ENCODE measurements around the gene CDC42.

The CDC42 gene

DNA sequence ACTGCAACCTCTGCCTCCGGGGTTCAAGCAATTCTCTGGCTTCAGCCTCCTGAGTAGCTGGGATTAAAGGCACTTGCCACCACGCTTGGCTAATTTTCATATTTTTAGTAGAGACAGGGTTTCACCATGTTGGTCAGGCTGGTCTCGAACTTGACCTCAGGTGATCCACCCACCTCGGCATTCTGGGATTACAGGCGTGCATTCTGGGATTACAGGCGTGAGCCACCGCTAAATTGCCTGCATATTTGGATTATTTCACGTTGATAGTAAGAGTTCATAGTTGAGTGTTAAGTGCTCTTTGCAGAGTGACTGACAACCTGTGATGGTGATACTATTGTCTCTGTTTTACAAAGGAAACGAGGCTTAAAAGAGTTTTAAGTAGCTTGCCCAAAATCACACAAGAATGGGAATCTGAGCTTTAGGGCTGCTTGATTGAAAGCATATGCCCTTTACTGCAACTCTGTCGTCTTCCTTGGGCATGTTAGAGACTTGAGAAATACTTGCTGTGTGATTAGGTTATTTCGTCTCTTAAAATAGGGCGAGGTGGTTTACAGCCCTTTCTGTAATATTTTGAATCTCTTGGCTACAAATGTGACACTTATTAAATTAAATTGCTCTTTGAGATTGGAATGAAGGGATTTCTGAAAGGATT, 12.4 kb downstream of the CDC42 start:
- DNase-seq (ENCODE audit: low read depth) = no peak
- TF ChIP-seq, protein P1, sequence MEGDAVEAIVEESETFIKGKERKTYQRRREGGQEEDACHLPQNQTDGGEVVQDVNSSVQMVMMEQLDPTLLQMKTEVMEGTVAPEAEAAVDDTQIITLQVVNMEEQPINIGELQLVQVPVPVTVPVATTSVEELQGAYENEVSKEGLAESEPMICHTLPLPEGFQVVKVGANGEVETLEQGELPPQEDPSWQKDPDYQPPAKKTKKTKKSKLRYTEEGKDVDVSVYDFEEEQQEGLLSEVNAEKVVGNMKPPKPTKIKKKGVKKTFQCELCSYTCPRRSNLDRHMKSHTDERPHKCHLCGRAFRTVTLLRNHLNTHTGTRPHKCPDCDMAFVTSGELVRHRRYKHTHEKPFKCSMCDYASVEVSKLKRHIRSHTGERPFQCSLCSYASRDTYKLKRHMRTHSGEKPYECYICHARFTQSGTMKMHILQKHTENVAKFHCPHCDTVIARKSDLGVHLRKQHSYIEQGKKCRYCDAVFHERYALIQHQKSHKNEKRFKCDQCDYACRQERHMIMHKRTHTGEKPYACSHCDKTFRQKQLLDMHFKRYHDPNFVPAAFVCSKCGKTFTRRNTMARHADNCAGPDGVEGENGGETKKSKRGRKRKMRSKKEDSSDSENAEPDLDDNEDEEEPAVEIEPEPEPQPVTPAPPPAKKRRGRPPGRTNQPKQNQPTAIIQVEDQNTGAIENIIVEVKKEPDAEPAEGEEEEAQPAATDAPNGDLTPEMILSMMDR (IDR thresholded peaks at IDR 0.05; ENCODE audit: low read depth, low read length, missing control alignments) = no peak
- H3K4me3 ChIP-seq (ENCODE audit: low read depth, low read length) = no peak overlapping the region

DNA sequence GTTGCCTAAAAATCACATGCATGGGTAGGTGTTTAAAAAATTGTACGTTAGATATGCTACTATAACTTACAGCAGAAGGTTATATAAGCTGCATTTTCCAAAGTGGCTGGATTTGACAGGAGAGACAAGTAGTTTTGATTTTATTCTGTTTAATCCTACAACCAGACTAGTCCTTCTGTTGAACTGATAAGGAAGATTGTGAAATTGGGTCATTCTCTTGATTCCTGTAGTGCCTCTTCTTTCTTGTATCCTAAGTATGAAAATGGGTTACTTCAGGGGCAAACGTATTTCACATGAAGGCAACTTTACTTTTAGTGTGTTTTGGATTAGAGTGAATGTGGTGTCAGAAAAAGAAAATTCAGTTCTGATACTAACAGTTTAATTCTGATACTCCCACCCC, 19.0 kb downstream of the CDC42 start:
- DNase-seq (ENCODE audit: low read depth) = no peak
- TF ChIP-seq, protein P1 (IDR thresholded peaks at IDR 0.05; ENCODE audit: low read depth, low read length, missing control alignments) = no peak
- H3K4me3 ChIP-seq (ENCODE audit: low read depth, low read length) = no peak overlapping the region

DNA sequence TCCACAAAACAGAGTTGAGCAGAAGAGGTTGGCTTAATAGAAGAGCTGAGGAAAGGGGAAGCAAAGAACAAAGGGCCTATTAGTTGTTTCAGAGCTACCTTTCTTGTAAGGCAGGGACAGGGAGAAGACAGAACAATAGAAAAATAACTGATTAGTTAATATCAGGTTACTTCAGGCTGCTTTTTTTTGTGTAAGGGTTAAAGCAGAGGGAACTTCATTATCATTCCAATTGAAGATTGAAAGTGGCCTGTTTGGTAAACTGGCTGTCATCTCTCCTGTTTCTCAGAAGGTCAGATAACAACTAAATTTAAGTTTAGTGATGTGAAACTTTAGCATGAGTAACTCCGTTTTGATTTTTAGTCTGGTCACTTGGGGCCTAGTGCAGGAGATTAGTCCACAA, 22.3 kb downstream of the CDC42 start:
- TF ChIP-seq, protein P1 (IDR thresholded peaks at IDR 0.05; ENCODE audit: low read depth, low read length, missing control alignments) = no peak
- H3K4me3 ChIP-seq (ENCODE audit: low read depth, low read length) = no peak overlapping the region
- no peak for DNase-seq (ENCODE audit: low read depth)

DNA sequence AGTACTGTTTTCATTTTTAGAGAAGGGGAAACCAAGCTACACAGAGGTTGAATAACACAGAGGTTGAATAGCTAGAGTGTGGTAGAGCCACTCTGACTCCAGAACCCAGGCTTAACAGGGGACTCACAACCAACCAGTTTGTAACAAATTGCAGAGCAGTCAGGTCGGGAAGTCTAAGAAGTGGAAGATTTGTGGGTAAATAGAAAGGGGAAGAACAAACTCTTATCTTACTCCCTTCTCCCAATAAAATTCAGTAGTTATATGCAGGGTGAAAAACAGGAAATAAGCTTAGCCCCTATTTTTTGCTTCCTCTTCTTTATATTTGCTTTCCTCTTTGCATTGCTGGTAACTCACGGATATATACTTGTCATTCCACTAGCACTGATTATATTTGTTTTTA, 23.2 kb downstream of the CDC42 start:
- TF ChIP-seq, protein P1 (IDR thresholded peaks at IDR 0.05; ENCODE audit: low read depth, low read length, missing control alignments) = no peak
- no peak overlapping the region for H3K4me3 ChIP-seq (ENCODE audit: low read depth, low read length)
- DNase-seq (ENCODE audit: low read depth) = no peak

DNA sequence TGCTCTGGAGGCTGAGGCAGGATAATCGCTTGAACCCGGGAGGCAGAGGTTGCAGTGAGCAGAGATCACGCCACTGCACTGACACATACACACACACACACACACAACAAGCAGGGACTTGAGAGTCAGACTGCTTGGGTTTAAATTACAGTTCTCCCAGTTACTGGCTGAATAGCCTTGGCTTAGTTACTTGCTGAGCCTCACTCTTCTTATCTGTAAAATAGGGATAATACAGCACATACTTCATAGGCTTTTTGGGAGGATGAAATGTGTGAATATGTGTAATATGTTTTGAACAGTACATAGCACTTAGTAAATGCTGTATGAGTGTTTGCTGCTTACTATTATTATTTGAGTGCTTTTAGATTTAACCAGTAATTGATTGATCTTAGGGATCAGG, 23.8 kb downstream of the CDC42 start:
- DNase-seq (ENCODE audit: low read depth) = no peak
- TF ChIP-seq, protein P1 (IDR thresholded peaks at IDR 0.05; ENCODE audit: low read depth, low read length, missing control alignments) = no peak
- H3K4me3 ChIP-seq (ENCODE audit: low read depth, low read length) = no peak overlapping the region

DNA sequence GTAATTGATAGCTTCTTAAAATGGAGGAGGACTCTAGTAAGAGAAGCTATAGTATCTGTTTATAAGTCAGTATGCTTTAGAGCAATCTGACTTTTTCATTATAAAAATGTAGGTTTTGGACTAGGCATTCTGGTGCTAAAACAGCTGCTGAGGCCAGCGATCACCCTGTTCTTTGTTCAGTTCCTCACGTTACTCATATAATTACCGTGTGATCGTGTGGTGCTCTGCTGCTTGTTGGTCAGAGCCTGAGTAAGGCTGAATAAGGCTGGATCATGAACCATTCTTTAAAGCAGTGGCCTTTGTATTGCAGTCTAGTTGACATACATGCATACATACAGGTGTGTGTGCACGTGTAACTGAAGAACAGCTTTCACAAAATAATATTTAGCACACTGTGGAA, 25.2 kb downstream of the CDC42 start:
- no peak overlapping the region for H3K4me3 ChIP-seq (ENCODE audit: low read depth, low read length)
- DNase-seq (ENCODE audit: low read depth) = no peak
- TF ChIP-seq, protein P1 (IDR thresholded peaks at IDR 0.05; ENCODE audit: low read depth, low read length, missing control alignments) = no peak

DNA sequence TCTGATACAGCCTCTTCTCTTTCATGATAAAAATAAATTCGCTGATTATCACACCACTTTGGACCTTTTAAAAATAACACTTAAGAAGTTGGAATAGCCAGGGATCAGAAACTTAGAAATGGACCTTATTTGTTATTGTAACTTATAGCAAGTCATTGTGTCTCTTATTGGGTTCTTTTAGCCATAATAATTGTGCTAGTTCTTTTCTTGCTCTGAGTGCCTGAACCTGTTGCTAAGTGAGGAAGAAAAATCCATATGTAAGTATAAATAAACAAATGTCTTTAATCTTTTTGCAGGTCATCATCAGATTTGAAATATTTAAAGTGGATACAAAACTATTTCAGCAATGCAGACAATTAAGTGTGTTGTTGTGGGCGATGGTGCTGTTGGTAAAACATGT, 25.6 kb downstream of the CDC42 start:
- no peak overlapping the region for H3K4me3 ChIP-seq (ENCODE audit: low read depth, low read length)
- TF ChIP-seq, protein P1 (IDR thresholded peaks at IDR 0.05; ENCODE audit: low read depth, low read length, missing control alignments) = no peak
- no peak for DNase-seq (ENCODE audit: low read depth)
